B cell (primary cell): ENCODE data around the gene MAMDC4.

ENCODE experiments used
- EZH2 ChIP-seq: IDR thresholded peaks from 2 replicates; pipeline ENCODE4 v1.6.1; 2012; ENCODE audit warnings: borderline replicate concordance, low read depth, mild to moderate bottlenecking, moderate library complexity, low read length; ENCODE audit not compliant: insufficient read depth, poor library complexity, severe bottlenecking
- TF ChIP-seq, protein P1 (sequence below): fragments of 200-600 bp; IDR thresholded peaks from one replicate; pipeline ENCODE4 v1.8.0; 2022; ENCODE audit warnings: antibody characterized with exemption, mild to moderate bottlenecking

DNA sequence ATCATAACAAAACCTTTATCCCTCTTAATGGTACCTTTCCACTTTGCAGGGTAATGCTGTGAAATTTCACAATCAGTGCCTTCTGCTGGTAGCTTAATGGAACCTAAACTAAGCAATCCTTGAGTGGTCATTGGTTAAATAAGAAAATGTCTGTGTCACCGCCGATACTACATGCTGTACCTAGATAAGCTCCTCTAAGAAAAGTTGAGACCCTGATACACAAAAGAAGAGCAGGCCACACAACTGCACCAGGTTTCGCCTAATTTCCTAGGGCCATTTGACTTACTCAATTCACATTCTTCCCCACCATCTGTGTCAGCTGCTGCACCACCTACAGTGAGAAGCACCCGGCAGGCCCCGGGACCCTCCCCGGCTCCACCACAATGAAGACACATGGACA lies 23.0 kb downstream of the MAMDC4 start:
- TF ChIP-seq, protein P1, sequence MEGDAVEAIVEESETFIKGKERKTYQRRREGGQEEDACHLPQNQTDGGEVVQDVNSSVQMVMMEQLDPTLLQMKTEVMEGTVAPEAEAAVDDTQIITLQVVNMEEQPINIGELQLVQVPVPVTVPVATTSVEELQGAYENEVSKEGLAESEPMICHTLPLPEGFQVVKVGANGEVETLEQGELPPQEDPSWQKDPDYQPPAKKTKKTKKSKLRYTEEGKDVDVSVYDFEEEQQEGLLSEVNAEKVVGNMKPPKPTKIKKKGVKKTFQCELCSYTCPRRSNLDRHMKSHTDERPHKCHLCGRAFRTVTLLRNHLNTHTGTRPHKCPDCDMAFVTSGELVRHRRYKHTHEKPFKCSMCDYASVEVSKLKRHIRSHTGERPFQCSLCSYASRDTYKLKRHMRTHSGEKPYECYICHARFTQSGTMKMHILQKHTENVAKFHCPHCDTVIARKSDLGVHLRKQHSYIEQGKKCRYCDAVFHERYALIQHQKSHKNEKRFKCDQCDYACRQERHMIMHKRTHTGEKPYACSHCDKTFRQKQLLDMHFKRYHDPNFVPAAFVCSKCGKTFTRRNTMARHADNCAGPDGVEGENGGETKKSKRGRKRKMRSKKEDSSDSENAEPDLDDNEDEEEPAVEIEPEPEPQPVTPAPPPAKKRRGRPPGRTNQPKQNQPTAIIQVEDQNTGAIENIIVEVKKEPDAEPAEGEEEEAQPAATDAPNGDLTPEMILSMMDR: no peak
- TF ChIP-seq EZH2: no peak
